IMR-90 (cell line): Measurements from ENCODE around the gene SERINC3. TPM values are rescaled to one million over a fixed set of nuclear protein-coding genes. Genes with fewer than 3 reads are reported as not detected.

Experiments
- ATAC-seq: fragments of 200-7000 bp; cut with Tn5 transposase; 2 replicates; pipeline ENCODE4 v1.9.1; 2020; ENCODE audit warnings: low read depth, mild to moderate bottlenecking, moderate library complexity
- BruUV-seq: library from RNA; stranded (reverse); fragments of 400-500 nt; replicated peaks from 2 replicates; lab custom pipeline; 2021; lab: Mats Ljungman, UMichigan
- CTCF ChIA-PET: fragments of 300-600 bp; formaldehyde crosslinking; extraction: SDS; loops from one replicate; lab custom pipeline; 2021; ENCODE audit warnings: antibody characterized with exemption; lab: Yijun Ruan, JAX
- POLR2A ChIA-PET: fragments of 300-600 bp; sonication (Branson Sonifier 250); formaldehyde crosslinking; loops from one replicate; lab custom pipeline; 2022; ENCODE audit warnings: antibody characterized with exemption; ENCODE audit not compliant: unreplicated experiment; lab: Charles Lee
- DNase-seq: peaks from one replicate; pipeline ENCODE4 v3.0.0; 2013
- H2AFZ ChIP-seq: replicated peaks from 2 replicates; pipeline ENCODE3; 2013; ENCODE audit warnings: low read length, mild to moderate bottlenecking; ENCODE audit not compliant: poor library complexity
- H2AK5ac ChIP-seq: 2 replicates; pipeline ENCODE4 v1.6.1; 2013; ENCODE audit warnings: low read depth, low read length, inconsistent platforms
- H2AK9ac ChIP-seq: replicated peaks from 2 replicates; pipeline ENCODE3; 2013; ENCODE audit warnings: mild to moderate bottlenecking, low read depth, low read length, moderate library complexity; ENCODE audit not compliant: poor library complexity
- H2BK120ac ChIP-seq: 2 replicates; pipeline ENCODE4 v1.6.1; 2013; ENCODE audit warnings: low read depth, low read length, inconsistent platforms
- H2BK15ac ChIP-seq: 3 replicates; pipeline ENCODE4 v1.6.1; 2013; ENCODE audit warnings: low read depth, low read length, inconsistent platforms
- H2BK20ac ChIP-seq: 2 replicates; pipeline ENCODE4 v1.6.1; 2013; ENCODE audit warnings: low read depth, mild to moderate bottlenecking, inconsistent platforms, low read length, moderate library complexity
- H2BK5ac ChIP-seq: 2 replicates; pipeline ENCODE4 v1.6.1; 2013; ENCODE audit warnings: mild to moderate bottlenecking, low read depth, low read length, inconsistent platforms; ENCODE audit not compliant: poor library complexity, severe bottlenecking
- H3K14ac ChIP-seq: replicated peaks from 2 replicates; pipeline ENCODE4 v1.6.1; 2013; ENCODE audit warnings: low read depth, low read length, inconsistent platforms
- H3K18ac ChIP-seq: 2 replicates; pipeline ENCODE4 v1.6.1; 2013; ENCODE audit warnings: low read depth, low read length, control low read depth
- H3K23ac ChIP-seq: 2 replicates; pipeline ENCODE4 v1.6.1; 2013; ENCODE audit warnings: low read depth, low read length, inconsistent platforms
- H3K27ac ChIP-seq: 2 replicates; pipeline ENCODE4 v1.5.1; 2013; ENCODE audit warnings: mild to moderate bottlenecking, control low read depth, low read length; ENCODE audit not compliant: insufficient read depth
- H3K27me3 ChIP-seq: 2 replicates; pipeline ENCODE4 v1.6.1; 2013; ENCODE audit warnings: low read length; ENCODE audit not compliant: control insufficient read depth, insufficient read depth
- H3K36me3 ChIP-seq: 2 replicates; pipeline ENCODE4 v1.6.1; 2013; ENCODE audit warnings: low read length, mixed read lengths; ENCODE audit not compliant: control insufficient read depth, insufficient read depth
- H3K4ac ChIP-seq: 2 replicates; pipeline ENCODE4 v1.6.1; 2013; ENCODE audit warnings: low read depth, low read length, inconsistent platforms
- H3K4me1 ChIP-seq: 2 replicates; pipeline ENCODE4 v1.6.1; 2013; ENCODE audit warnings: low read length, mixed read lengths; ENCODE audit not compliant: control insufficient read depth, insufficient read depth
- H3K4me2 ChIP-seq: 2 replicates; pipeline ENCODE4 v1.6.1; 2013; ENCODE audit warnings: low read depth, mild to moderate bottlenecking, control low read depth, low read length, moderate library complexity
- H3K4me3 ChIP-seq: 2 replicates; pipeline ENCODE4 v1.5.1; 2013; ENCODE audit warnings: low read depth, mild to moderate bottlenecking, control low read depth, low read length, moderate library complexity; ENCODE audit not compliant: insufficient read depth
- H3K56ac ChIP-seq: 2 replicates; pipeline ENCODE4 v1.6.1; 2013; ENCODE audit warnings: low read length, inconsistent platforms; ENCODE audit not compliant: insufficient read depth; ENCODE audit errors: extremely low read depth
- H3K79me1 ChIP-seq, 2 experiments: 2 replicates each; pipeline ENCODE4 v1.6.1; 2013; ENCODE audit warnings: low read length in 2 of 2, inconsistent platforms in 1 of 2, low read depth in 1 of 2
- H3K9ac ChIP-seq: 2 replicates; pipeline ENCODE4 v1.6.1; 2013; ENCODE audit warnings: low read depth, low read length, control low read depth
- H3K9me1 ChIP-seq: 2 replicates; pipeline ENCODE4 v1.6.1; 2013; ENCODE audit warnings: low read length, inconsistent platforms; ENCODE audit not compliant: insufficient read depth
- H3K9me3 ChIP-seq: 2 replicates; pipeline ENCODE4 v1.6.1; 2013; ENCODE audit warnings: low read length; ENCODE audit not compliant: control insufficient read depth, insufficient read depth
- H4K20me1 ChIP-seq: 2 replicates; pipeline ENCODE4 v1.6.1; 2013; ENCODE audit warnings: low read length, inconsistent platforms; ENCODE audit not compliant: insufficient read depth
- H4K5ac ChIP-seq: 2 replicates; pipeline ENCODE4 v1.6.1; 2013; ENCODE audit warnings: mild to moderate bottlenecking, low read depth, low read length, control low read depth
- H4K8ac ChIP-seq, 2 experiments: 2 replicates each; pipeline ENCODE4 v1.6.1; 2013; ENCODE audit warnings: low read depth in 2 of 2, low read length in 2 of 2, control low read depth in 1 of 2, inconsistent platforms in 1 of 2
- H4K91ac ChIP-seq: 2 replicates; pipeline ENCODE4 v1.6.1; 2013; ENCODE audit warnings: low read depth, low read length, inconsistent platforms; ENCODE audit not compliant: insufficient read depth
- BHLHE40 ChIP-seq: fragments of 150-350 bp; IDR thresholded peaks from 2 replicates; pipeline ENCODE4 v1.6.1; 2016; ENCODE audit warnings: mild to moderate bottlenecking, low read depth, low read length
- ELK1 ChIP-seq: fragments of 150-350 bp; IDR thresholded peaks from 2 replicates; pipeline ENCODE4 v1.6.1; 2016; ENCODE audit warnings: low read depth, mild to moderate bottlenecking, low read length, moderate library complexity, borderline replicate concordance
- FOS ChIP-seq: fragments of 150-350 bp; IDR thresholded peaks from 2 replicates; pipeline ENCODE4 v1.6.1; 2016; ENCODE audit warnings: low read depth, low read length
- MAFK ChIP-seq: IDR thresholded peaks from 2 replicates; pipeline ENCODE4 v1.6.1; 2012; ENCODE audit warnings: low read depth, low read length, improper control_type of control experiment
- MAZ ChIP-seq: IDR thresholded peaks from 2 replicates; pipeline ENCODE4 v1.6.1; 2012; ENCODE audit warnings: low read depth, mild to moderate bottlenecking, low read length, improper control_type of control experiment, moderate library complexity, borderline replicate concordance
- MXI1 ChIP-seq: IDR thresholded peaks from 2 replicates; pipeline ENCODE4 v1.6.1; 2012; ENCODE audit warnings: low read depth, mild to moderate bottlenecking, low read length, moderate library complexity, borderline replicate concordance
- NFE2L2 ChIP-seq: fragments of 150-350 bp; IDR thresholded peaks from 2 replicates; pipeline ENCODE4 v1.6.1; 2016; ENCODE audit warnings: low read depth, mild to moderate bottlenecking, low read length
- POLR2A ChIP-seq: IDR thresholded peaks from 2 replicates; pipeline ENCODE4 v1.6.1; 2012; ENCODE audit warnings: mild to moderate bottlenecking, low read depth, low read length
- RAD21 ChIP-seq: IDR thresholded peaks from 2 replicates; pipeline ENCODE4 v1.6.1; 2012; ENCODE audit warnings: low read length, improper control_type of control experiment
- RCOR1 ChIP-seq: IDR thresholded peaks from 2 replicates; pipeline ENCODE4 v1.6.1; 2012; ENCODE audit warnings: mild to moderate bottlenecking, low read length, improper control_type of control experiment; ENCODE audit not compliant: insufficient replicate concordance
- RFX5 ChIP-seq: IDR thresholded peaks from 2 replicates; pipeline ENCODE4 v1.8.0; 2012; ENCODE audit warnings: low read depth, mild to moderate bottlenecking, low read length, moderate library complexity
- SMC3 ChIP-seq: fragments of 150-350 bp; IDR thresholded peaks from 2 replicates; pipeline ENCODE4 v1.6.1; 2016; ENCODE audit warnings: low read depth, mild to moderate bottlenecking, antibody characterized with exemption, low read length, moderate library complexity
- USF2 ChIP-seq: fragments of 150-350 bp; IDR thresholded peaks from 2 replicates; pipeline ENCODE4 v1.6.1; 2017; ENCODE audit warnings: mild to moderate bottlenecking, antibody characterized with exemption, low read length, low read depth
- WGBS, 2 experiments: methylation state at CpG; one replicate each; pipeline versions ENCODE4 v1.1.5 to v1.1.7; 2013; ENCODE audit warnings: missing lambda C conversion rate in 2 of 2; ENCODE audit not compliant: insufficient read length in 1 of 2; ENCODE audit errors: extremely low coverage in 2 of 2; 5-methylcytosine and 5-hydroxymethylcytosine counted together
- dilution Hi-C: fragments of 300-500 bp; cut with HindIII; formaldehyde crosslinking; loops from one replicate; pipeline ENCODE4 v1.14.3; 2018; ENCODE audit warnings: low sequenced_read_pairs; ENCODE audit not compliant: unreplicated experiment
- in situ Hi-C: fragments of 300-500 bp; cut with MboI; formaldehyde crosslinking; loops from 3 replicates; pipeline ENCODE4 v1.14.3; 2019; ENCODE audit warnings: low sequenced_read_pairs, inconsistent platforms, mixed read lengths
- intact Hi-C: fragments of 100-400 bp; cut with micrococcal nuclease; formaldehyde crosslinking; loops from 2 replicates; pipeline ENCODE4 v1.10.0; 2022
- polyA plus RNA-seq, 3 experiments: library from polyadenylated mRNA; depleted of rRNA; stranded (reverse); fragments of >200 nt; gene quantifications; 2 replicates each; pipeline ENCODE4 v1.2.3, GENCODE V29; 2012; ENCODE audit warnings: low replicate concordance in 1 of 3
- total RNA-seq: library from RNA; depleted of rRNA; stranded (reverse); fragments of >200 nt; gene quantifications from 2 replicates; pipeline ENCODE4 v1.2.3, GENCODE V29; 2012
- TF ChIP-seq, protein P1 (sequence below): conservative IDR thresholded peaks from 2 replicates; pipeline ENCODE4 v1.5.1; 2012; ENCODE audit warnings: mild to moderate bottlenecking, low read depth, low read length, improper control_type of control experiment

The SERINC3 gene
- total and polyA plus RNA-seq, 2 of the 4 experiments (the other 2 are of a cell fraction), result 101 to 132 TPM

GRCh38 chr20:44516491-44516890 lies 5.4 kb downstream of the SERINC3 start:
- H3K27me3 ChIP-seq, result no peaks in the 10 kb centered on the region
- peaks cover 77% of the 10 kb centered on the region for H4K20me1 ChIP-seq
- no peak overlapping the region for H4K8ac ChIP-seq
- 91% methylated on average over 4 of the region's 7 CpGs; no CpG with 5 or more reads in 1 of the 2 experiments for WGBS, 2 experiments
- ChIA-PET POLR2A (no interaction called here), CTCF (no interaction called here)
- no peak overlapping the region for H2BK15ac ChIP-seq
- in situ Hi-C loops (no loop called here), dilution Hi-C loops (no loop called here), intact Hi-C loops (no loop called here)
- H3K56ac ChIP-seq, result no peak overlapping the region
- TF ChIP-seq MXI1, result no peak
- no peak for TF ChIP-seq MAZ
- TF ChIP-seq, protein P1, sequence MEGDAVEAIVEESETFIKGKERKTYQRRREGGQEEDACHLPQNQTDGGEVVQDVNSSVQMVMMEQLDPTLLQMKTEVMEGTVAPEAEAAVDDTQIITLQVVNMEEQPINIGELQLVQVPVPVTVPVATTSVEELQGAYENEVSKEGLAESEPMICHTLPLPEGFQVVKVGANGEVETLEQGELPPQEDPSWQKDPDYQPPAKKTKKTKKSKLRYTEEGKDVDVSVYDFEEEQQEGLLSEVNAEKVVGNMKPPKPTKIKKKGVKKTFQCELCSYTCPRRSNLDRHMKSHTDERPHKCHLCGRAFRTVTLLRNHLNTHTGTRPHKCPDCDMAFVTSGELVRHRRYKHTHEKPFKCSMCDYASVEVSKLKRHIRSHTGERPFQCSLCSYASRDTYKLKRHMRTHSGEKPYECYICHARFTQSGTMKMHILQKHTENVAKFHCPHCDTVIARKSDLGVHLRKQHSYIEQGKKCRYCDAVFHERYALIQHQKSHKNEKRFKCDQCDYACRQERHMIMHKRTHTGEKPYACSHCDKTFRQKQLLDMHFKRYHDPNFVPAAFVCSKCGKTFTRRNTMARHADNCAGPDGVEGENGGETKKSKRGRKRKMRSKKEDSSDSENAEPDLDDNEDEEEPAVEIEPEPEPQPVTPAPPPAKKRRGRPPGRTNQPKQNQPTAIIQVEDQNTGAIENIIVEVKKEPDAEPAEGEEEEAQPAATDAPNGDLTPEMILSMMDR, result no peak
- TF ChIP-seq FOS, result no peak
- TF ChIP-seq ELK1, result no peak
- TF ChIP-seq RAD21, result no peak
- no peak for TF ChIP-seq RCOR1
- no peak for TF ChIP-seq SMC3
- TF ChIP-seq POLR2A, result no peak
- TF ChIP-seq RFX5, result no peak
- no peak for TF ChIP-seq MAFK
- no peak for TF ChIP-seq NFE2L2
- TF ChIP-seq BHLHE40, result no peak
- no peak for TF ChIP-seq USF2
- no peak overlapping the region for H3K18ac ChIP-seq
- peaks cover 14% of the 10 kb centered on the region for H3K36me3 ChIP-seq
- no peak overlapping the region for H2BK120ac ChIP-seq
- no peak overlapping the region for H2BK20ac ChIP-seq
- H3K79me1 ChIP-seq, result peaks cover 3 to 78% of the 10 kb centered on the region in 2 experiments; a peak in 3 of 4 replicates
- H2BK5ac ChIP-seq, result no peak overlapping the region
- no peak overlapping the region for H3K4ac ChIP-seq
- H4K5ac ChIP-seq, result no peak overlapping the region
- ATAC-seq, result no peak
- H3K4me2 ChIP-seq, result no peak overlapping the region
- peaks cover 10% of the 10 kb centered on the region for H3K4me1 ChIP-seq
- no peak overlapping the region for H2AK9ac ChIP-seq
- no TSS peak for BruUV-seq
- no peak overlapping the region for H2AFZ ChIP-seq
- no peaks in the 10 kb centered on the region for H3K9me3 ChIP-seq
- no peak overlapping the region for H4K91ac ChIP-seq
- no peak overlapping the region for H2AK5ac ChIP-seq
- H3K27ac ChIP-seq, result no peak overlapping the region
- peaks cover 6% of the 10 kb centered on the region for H3K9me1 ChIP-seq
- H3K23ac ChIP-seq, result no peak overlapping the region
- H3K4me3 ChIP-seq, result no peak overlapping the region
- no peak for DNase-seq
- H3K9ac ChIP-seq, result no peak overlapping the region
- no peak overlapping the region for H3K14ac ChIP-seq
